22Rv1 (cell line): Measurements from ENCODE around the gene C5orf58.

Experiments used
- H3K27ac ChIP-seq: fragments of 450-650 bp; 2 replicates; pipeline ENCODE4 v1.5.1; 2017
- ZFX ChIP-seq: fragments of 450-650 bp; IDR thresholded peaks from 2 replicates; pipeline ENCODE4 v1.6.1; 2017; ENCODE audit warnings: antibody characterized with exemption, borderline replicate concordance
- TF ChIP-seq, protein P1 (sequence below): fragments of 450-650 bp; IDR thresholded peaks from 2 replicates; pipeline ENCODE4 v1.5.1; 2017; ENCODE audit warnings: mild to moderate bottlenecking

Gene C5orf58, protein sequence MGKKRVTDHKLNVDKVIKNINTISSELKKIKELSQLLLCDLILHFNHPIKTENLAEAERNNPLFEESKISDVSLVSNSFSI

DNA sequence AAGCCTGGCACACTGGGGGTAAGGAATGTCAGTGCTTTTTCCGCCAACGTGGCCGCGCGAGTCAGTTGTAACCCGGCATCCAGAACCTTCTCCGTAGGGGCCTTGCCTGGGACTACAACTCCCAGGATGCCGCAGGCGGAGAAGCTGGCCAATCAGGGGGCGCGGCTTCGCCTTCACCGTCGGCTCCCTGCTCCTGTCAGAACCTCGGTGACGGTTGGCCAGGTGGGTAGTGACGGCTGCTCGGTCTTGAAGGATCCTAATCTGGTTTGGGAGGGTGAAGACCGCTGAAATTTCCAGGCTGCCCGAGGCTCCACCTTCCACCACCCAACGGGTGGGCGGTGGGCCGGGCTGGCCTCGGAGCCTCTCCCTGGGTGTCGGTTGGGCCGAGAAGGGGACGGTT, at the start of gene C5orf58:
Gene C5orf58, plus strand, starts transcription at position 200 of the 400 bp plus-strand sequence. CDS start 1,992 bp downstream, outside the sequence.
- H3K27ac ChIP-seq = no peak within 1 kb of the TSS
- TF ChIP-seq ZFX = no peak
- TF ChIP-seq, protein P1, sequence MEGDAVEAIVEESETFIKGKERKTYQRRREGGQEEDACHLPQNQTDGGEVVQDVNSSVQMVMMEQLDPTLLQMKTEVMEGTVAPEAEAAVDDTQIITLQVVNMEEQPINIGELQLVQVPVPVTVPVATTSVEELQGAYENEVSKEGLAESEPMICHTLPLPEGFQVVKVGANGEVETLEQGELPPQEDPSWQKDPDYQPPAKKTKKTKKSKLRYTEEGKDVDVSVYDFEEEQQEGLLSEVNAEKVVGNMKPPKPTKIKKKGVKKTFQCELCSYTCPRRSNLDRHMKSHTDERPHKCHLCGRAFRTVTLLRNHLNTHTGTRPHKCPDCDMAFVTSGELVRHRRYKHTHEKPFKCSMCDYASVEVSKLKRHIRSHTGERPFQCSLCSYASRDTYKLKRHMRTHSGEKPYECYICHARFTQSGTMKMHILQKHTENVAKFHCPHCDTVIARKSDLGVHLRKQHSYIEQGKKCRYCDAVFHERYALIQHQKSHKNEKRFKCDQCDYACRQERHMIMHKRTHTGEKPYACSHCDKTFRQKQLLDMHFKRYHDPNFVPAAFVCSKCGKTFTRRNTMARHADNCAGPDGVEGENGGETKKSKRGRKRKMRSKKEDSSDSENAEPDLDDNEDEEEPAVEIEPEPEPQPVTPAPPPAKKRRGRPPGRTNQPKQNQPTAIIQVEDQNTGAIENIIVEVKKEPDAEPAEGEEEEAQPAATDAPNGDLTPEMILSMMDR = no peak

DNA sequence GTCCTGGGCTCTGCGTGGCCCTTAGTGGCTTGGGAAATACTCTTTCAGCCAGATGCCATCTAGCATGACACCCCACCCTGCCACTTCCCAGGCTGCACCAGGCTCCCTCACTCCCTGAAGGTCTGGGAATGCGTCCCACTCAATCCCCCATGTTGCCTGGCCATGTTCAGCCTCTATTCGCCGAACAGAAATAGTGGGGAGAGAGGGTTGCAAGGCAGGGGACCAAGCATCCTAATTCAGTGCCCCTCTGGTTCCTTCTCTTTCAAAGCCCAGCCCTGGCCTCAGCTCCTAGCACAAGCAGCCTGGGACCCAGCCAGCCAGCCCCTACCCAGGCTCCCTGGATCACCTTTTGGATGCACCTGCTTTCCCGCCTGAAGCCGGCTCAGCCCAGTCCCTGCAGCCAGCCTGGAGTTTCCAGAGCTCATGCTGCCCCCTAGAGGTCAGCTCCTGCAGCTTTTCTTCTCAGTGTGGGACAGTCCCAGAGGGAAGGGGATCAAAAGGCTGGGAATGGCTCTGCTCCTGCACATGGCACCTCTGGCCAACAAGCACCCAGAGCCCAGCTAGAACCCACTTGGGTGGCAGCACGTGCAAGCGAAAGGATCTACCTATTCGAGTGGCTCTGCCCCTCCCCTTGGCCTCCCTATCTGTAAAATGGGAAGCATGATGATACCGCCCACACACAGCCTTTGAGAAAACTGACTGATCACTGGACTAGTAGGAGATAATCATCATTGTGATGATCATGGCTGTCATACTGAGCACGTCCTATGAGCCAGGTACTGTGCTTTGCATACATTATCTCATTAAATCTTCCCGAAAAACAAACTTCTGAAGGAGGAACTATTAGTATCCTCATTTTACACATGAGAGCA, 48.7 kb upstream of the C5orf58 start:
- H3K27ac ChIP-seq = no peak overlapping the region

DNA sequence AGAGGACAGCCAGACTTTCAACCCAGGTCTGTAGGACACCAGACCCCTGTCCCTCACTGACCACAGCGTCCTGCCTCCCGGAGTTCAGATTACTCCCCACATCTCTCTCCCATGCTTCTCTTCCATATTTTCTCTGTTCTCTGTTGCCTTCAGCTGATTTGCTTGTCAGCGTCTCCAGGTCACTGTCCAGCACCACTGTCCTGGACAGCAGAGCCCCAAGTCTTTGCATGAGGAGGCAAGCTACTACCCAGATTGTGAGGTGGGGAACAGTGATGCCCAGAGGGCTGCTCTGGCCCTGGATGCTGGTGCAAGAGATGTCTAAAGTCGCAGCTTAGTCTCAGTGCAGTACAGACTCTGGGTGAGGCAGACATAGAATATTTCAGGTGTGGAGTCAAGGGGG, 48.0 kb upstream of the C5orf58 start:
- TF ChIP-seq ZFX = no peak
- TF ChIP-seq, protein P1 = no peak
- no peak overlapping the region for H3K27ac ChIP-seq

More for the DNA sequence above, 48.7 kb upstream of the C5orf58 start:
- no peak for TF ChIP-seq ZFX
- TF ChIP-seq, protein P1 = peak; percentile 86

DNA sequence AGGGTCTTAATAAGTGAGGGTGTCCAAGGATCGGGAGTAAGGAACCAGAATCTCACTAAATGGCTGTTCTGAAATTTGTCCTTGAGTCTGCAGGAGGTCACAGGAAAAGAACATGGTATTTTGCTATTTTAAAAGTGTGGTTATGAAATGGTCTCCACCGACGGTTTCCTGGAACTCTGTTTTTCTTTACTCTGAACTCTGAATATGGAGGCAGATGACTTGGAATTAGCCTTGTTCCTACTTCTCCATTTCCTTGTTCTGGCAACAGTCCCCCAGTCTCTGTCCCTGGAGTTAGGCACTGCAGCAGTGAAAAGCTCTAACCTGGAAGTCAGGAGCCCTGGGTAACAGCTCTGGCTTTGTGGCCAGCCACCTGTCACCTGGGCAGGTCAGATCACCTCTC, 46.6 kb upstream of the C5orf58 start:
- H3K27ac ChIP-seq = no peak overlapping the region
- no peak for TF ChIP-seq ZFX
- TF ChIP-seq, protein P1 = no peak

DNA sequence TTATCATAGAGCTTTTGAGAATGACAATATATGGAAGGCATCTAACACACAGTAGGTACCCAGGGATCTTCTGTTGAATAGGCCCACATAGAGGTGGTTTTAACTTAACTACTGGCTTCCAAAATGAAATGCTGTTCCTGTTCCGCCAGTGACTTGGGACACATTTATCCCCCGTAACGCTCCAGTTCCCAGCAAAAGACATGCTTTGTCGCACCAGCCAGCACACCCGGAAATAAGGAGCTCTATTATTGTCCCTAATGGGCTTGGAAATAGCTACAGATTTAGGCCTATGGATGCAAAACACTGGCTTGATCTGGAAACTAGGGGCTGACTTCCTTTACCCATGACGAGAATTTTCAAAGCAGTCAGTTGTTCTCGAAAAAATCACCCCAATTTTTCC, 45.9 kb upstream of the C5orf58 start:
- TF ChIP-seq, protein P1 = no peak
- TF ChIP-seq ZFX = no peak
- H3K27ac ChIP-seq = no peak overlapping the region

DNA sequence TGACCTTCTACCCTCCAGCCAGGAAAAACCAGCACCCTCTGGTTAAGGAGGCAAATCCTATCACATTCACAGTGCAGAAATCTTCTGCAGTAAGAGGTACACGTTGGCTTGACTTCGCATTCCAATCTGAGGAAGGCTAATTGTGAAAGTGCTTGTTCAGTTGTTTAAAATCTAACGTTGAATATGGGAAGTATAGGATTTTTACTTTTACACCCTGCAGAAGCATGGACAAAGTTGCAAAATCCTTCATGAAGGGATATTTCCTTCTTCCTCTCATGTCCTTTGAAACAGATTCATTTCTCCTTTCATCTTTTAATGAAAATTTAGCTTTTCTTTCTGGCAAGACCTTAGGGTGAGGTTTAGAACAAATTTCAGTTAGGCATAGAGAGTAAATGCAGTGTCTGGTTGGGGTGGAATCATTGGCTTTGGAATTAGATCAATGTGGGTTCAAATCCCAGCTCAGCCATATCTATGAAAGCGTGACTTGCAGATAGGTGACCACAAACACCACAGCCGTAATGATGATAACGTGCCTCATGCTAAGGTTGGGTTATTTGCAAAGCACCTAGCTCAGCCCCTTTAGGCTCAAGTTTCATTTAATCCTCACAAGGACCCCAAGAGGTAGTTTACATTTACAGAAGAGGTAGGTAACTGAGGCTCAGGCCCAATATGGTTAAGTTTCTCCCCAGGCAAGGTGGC, 42.2 kb upstream of the C5orf58 start:
- no peak overlapping the region for H3K27ac ChIP-seq
- TF ChIP-seq ZFX = no peak
- TF ChIP-seq, protein P1 = no peak

DNA sequence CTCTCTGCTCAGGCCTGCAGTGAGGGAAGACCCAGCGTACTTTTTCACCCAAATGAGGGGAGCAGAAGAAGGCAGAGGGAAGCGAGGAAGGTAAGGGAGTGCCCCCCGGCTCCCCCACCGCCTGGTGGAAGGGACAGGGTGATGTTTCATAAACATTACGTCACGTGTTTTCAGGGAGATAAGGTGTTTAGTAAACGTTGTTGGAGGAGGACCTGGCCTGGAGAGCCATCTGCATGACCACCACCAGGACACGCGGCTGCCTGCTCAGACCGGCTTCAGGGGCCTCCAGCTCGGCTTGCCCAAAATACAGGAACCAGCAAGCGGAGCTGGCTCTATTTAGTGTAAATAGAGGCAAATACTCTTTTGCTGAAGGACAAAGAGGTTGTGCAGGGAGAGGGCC, 40.0 kb upstream of the C5orf58 start:
- TF ChIP-seq, protein P1 = no peak
- TF ChIP-seq ZFX = no peak

More for the DNA sequence above, 40.0 kb upstream of the C5orf58 start:
- H3K27ac ChIP-seq = no peak overlapping the region
